Fibroblast of skin of right biceps (primary cell): Measurements from ENCODE around the gene METTL9.
"Not testable (repeated sequence)": the region's sequence is repeated elsewhere in the genome, so short reads cannot be mapped to it uniquely, and the experiment has no call there.

ENCODE experiments used
- DNase-seq: peaks from one replicate; pipeline ENCODE4 v3.0.0-alpha.2; 2013

The METTL9 gene

GRCh38 chr16:21599122-21600030, at the start of gene METTL9:
TSS of gene METTL9 (plus strand) at chr16:21599577. CDS start at chr16:21599734, 157 bp downstream.
- DNase-seq = peak; percentile 96

GRCh38 chr16:21549975-21550374, 49.4 kb upstream of the METTL9 start:
- DNase-seq = not testable (repeated sequence)

- DNase-seq = not testable (repeated sequence)
Measured at GRCh38 chr16:21550435-21550834, 48.9 kb upstream of the METTL9 start.

- DNase-seq = not testable (repeated sequence)
Measured at GRCh38 chr16:21551076-21551475, 48.3 kb upstream of the METTL9 start.

GRCh38 chr16:21551600-21551999, 47.8 kb upstream of the METTL9 start:
- not testable (repeated sequence) for DNase-seq

- DNase-seq = not testable (repeated sequence)
Measured at GRCh38 chr16:21553481-21554296, 45.7 kb upstream of the METTL9 start.

GRCh38 chr16:21554795-21555585, 44.4 kb upstream of the METTL9 start:
- peak; percentile 71 for DNase-seq

- DNase-seq = not testable (repeated sequence)
Measured at GRCh38 chr16:21555621-21556020, 43.8 kb upstream of the METTL9 start.

- not testable (repeated sequence) for DNase-seq
Measured at GRCh38 chr16:21556026-21556595, 43.3 kb upstream of the METTL9 start.

GRCh38 chr16:21556651-21557241, 42.6 kb upstream of the METTL9 start:
- peak; percentile 36 for DNase-seq

- no peak for DNase-seq
Measured at GRCh38 chr16:21560462-21560861, 38.9 kb upstream of the METTL9 start.

- DNase-seq = no peak
Measured at GRCh38 chr16:21563676-21564075, 35.7 kb upstream of the METTL9 start.

- not testable (repeated sequence) for DNase-seq
Measured at GRCh38 chr16:21564367-21564766, 35.0 kb upstream of the METTL9 start.

GRCh38 chr16:21565507-21565860, 33.9 kb upstream of the METTL9 start:
- DNase-seq = no peak

- no peak for DNase-seq
Measured at GRCh38 chr16:21565861-21566669, 33.3 kb upstream of the METTL9 start.

GRCh38 chr16:21566891-21567414, 32.4 kb upstream of the METTL9 start:
- DNase-seq = no peak

- not testable (repeated sequence) for DNase-seq
Measured at GRCh38 chr16:21567496-21567895, 31.9 kb upstream of the METTL9 start.

- DNase-seq = no peak
Measured at GRCh38 chr16:21568502-21569189, 30.7 kb upstream of the METTL9 start.

GRCh38 chr16:21570676-21571017, 28.7 kb upstream of the METTL9 start:
- DNase-seq = no peak

- not testable (repeated sequence) for DNase-seq
Measured at GRCh38 chr16:21573506-21573905, 25.9 kb upstream of the METTL9 start.
